CD14-positive monocyte (primary cell): ENCODE results near the gene SNAI1. TPM values are rescaled to one million over a fixed set of nuclear protein-coding genes. Genes with fewer than 3 reads are reported as not detected.

Experiments
- DNase-seq, 3 donors: peaks; one replicate each; pipeline ENCODE4 v3.0.0-alpha.2; 2011 to 2022
- H2AFZ ChIP-seq: 2 replicates; pipeline ENCODE4 v1.6.0; 2012; ENCODE audit warnings: mild to moderate bottlenecking, low read depth, low read length, inconsistent platforms; ENCODE audit not compliant: insufficient read depth, poor library complexity, severe bottlenecking
- H3K27ac ChIP-seq, 2 donors: 1 replicate in 1 of 2; 2 replicates in 1 of 2; pipeline ENCODE4 v1.5.1; 2012 to 2013; ENCODE audit warnings: low read length in 2 of 2, control low read depth in 1 of 2, inconsistent platforms in 1 of 2, low read depth in 1 of 2, mild to moderate bottlenecking in 1 of 2
- H3K27me3 ChIP-seq, 2 donors: one replicate each; pipeline versions ENCODE4 v1.6.0 to v1.6.1; 2011 to 2013; ENCODE audit warnings: low read length in 2 of 2; ENCODE audit not compliant: control insufficient read depth in 2 of 2, insufficient read depth in 2 of 2
- H3K36me3 ChIP-seq, 2 donors: replicated peaks in 1 of 2; 1 replicate in 1 of 2; 2 replicates in 1 of 2; pipeline versions ENCODE4 v1.5.1 to v1.6.1; 2012 to 2013; ENCODE audit warnings: low read length in 2 of 2, control low read depth in 1 of 2, inconsistent platforms in 1 of 2, mild to moderate bottlenecking in 1 of 2; ENCODE audit not compliant: insufficient read depth in 2 of 2, control insufficient read depth in 1 of 2
- H3K4me1 ChIP-seq, 2 donors: 1 replicate in 1 of 2; 2 replicates in 1 of 2; pipeline versions ENCODE4 v1.5.1 to v1.6.1; 2012 to 2013; ENCODE audit warnings: low read length in 2 of 2, control low read depth in 1 of 2, inconsistent platforms in 1 of 2, mild to moderate bottlenecking in 1 of 2, moderate library complexity in 1 of 2; ENCODE audit not compliant: insufficient read depth in 2 of 2, control insufficient read depth in 1 of 2
- H3K4me2 ChIP-seq: replicated peaks from 2 replicates; pipeline ENCODE3; 2012; ENCODE audit warnings: low read length, moderate library complexity, mild to moderate bottlenecking; ENCODE audit not compliant: poor library complexity, severe bottlenecking; ENCODE audit errors: extremely low read depth
- H3K4me3 ChIP-seq, 3 experiments: fragments of 200-600 bp in 1 of 3; sonication (generic) in 1 of 3; replicated peaks in 1 of 3; 1 replicate in 2 of 3; 2 replicates in 1 of 3; pipeline ENCODE4 v1.5.1; 2011 to 2013; ENCODE audit warnings: low read length in 3 of 3, mild to moderate bottlenecking in 3 of 3, control low read depth in 2 of 3, low read depth in 2 of 3, inconsistent platforms in 1 of 3, moderate library complexity in 1 of 3
- H3K79me2 ChIP-seq: 2 replicates; pipeline ENCODE4 v1.6.0; 2012; ENCODE audit warnings: mild to moderate bottlenecking, control low read depth, inconsistent platforms, low read length, moderate library complexity; ENCODE audit not compliant: insufficient read depth
- H3K9ac ChIP-seq: 2 replicates; pipeline ENCODE4 v1.6.0; 2017; ENCODE audit warnings: low read length, mild to moderate bottlenecking; ENCODE audit not compliant: insufficient read depth, poor library complexity, severe bottlenecking
- H3K9me3 ChIP-seq, 2 donors: replicated peaks in 1 of 2; 1 replicate in 1 of 2; 2 replicates in 1 of 2; pipeline versions ENCODE4 v1.5.1 to v1.6.1; 2012 to 2013; ENCODE audit warnings: low read length in 2 of 2, control low read depth in 1 of 2; ENCODE audit not compliant: control insufficient read depth in 1 of 2, insufficient read depth in 1 of 2
- H4K20me1 ChIP-seq: 2 replicates; pipeline ENCODE4 v1.6.0; 2012; ENCODE audit warnings: mild to moderate bottlenecking, low read length, control low read depth, moderate library complexity; ENCODE audit not compliant: insufficient read depth
- H3K27ac Mint-ChIP-seq, 7 donors: one replicate each; pipeline ENCODE4 v1.8.0; 2020; ENCODE audit warnings: mild to moderate bottlenecking in 7 of 7, mixed read lengths in 7 of 7, moderate library complexity in 6 of 7, inconsistent platforms in 2 of 7
- H3K27me3 Mint-ChIP-seq, 3 donors: one replicate each; pipeline ENCODE4 v1.8.0; 2021 to 2022; ENCODE audit warnings: low read depth in 3 of 3, mild to moderate bottlenecking in 3 of 3, mixed read lengths in 3 of 3, moderate library complexity in 3 of 3, inconsistent platforms in 1 of 3
- H3K36me3 Mint-ChIP-seq, 2 donors: one replicate each; pipeline ENCODE4 v1.8.0; 2020; ENCODE audit warnings: mixed read lengths in 2 of 2, inconsistent platforms in 1 of 2, mild to moderate bottlenecking in 1 of 2
- H3K4me1 Mint-ChIP-seq: one replicate; pipeline ENCODE4 v1.8.0; 2020; ENCODE audit warnings: mild to moderate bottlenecking, mixed read lengths
- H3K4me3 Mint-ChIP-seq, 2 donors: one replicate each; pipeline ENCODE4 v1.8.0; 2020; ENCODE audit warnings: mild to moderate bottlenecking in 2 of 2, mixed read lengths in 2 of 2, moderate library complexity in 1 of 2
- H3K9me3 Mint-ChIP-seq, 7 donors: one replicate each; pipeline ENCODE4 v1.8.0; 2020 to 2022; ENCODE audit warnings: mixed read lengths in 7 of 7, mild to moderate bottlenecking in 6 of 7, moderate library complexity in 6 of 7, inconsistent platforms in 2 of 7
- WGBS: methylation state at CpG from one replicate; pipeline ENCODE4 v1.1.5; 2013; ENCODE audit warnings: missing lambda C conversion rate; ENCODE audit not compliant: insufficient coverage; 5-methylcytosine and 5-hydroxymethylcytosine counted together
- intact Hi-C, 2 donors: fragments of 100-400 bp; cut with micrococcal nuclease; formaldehyde crosslinking; loops; one replicate each; pipeline versions ENCODE4 v1.15.0 to v1.15.1; 2023
- polyA plus RNA-seq, 3 donors: library from polyadenylated mRNA; depleted of rRNA in 1 of 3; unstranded in 2 of 3; stranded (reverse) in 1 of 3; fragments of 300-500 nt in 2 of 3; fragments of >200 nt in 1 of 3; fragmentation: Illumina TruSeq in 2 of 3; gene quantifications; 1 replicate in 2 of 3; 2 replicates in 1 of 3; pipeline ENCODE4 v1.2.3, GENCODE V29; 2012 to 2021
- TF ChIP-seq, protein P1 (sequence below): fragments of 200-600 bp; IDR thresholded peaks from one replicate; pipeline ENCODE4 v1.8.0; 2022; ENCODE audit warnings: antibody characterized with exemption, mild to moderate bottlenecking

Gene SNAI1
- polyA plus RNA-seq, 3 donors, result 2.4 to 181 (median 2.6) TPM

- H3K27ac ChIP-seq, result no peak overlapping the region
- 5% methylated on average over 10 of the region's 12 CpGs for WGBS
- H3K27ac Mint-ChIP-seq, result peak overlapping the region in 3 of 7 donors; percentile 21 to 41 (median 25)
- DNase-seq, result no peak
- H3K27me3 ChIP-seq, result peaks cover 0 to 9% of the 10 kb centered on the region in 2 donors
- no peak overlapping the region for H3K4me3 ChIP-seq
- peaks cover 0 to 5% of the 10 kb centered on the region in 2 donors for H3K36me3 Mint-ChIP-seq
- peaks cover 25 to 30% of the 10 kb centered on the region in 2 donors for H3K4me1 ChIP-seq
- intact Hi-C loops, result no loop called here
- H4K20me1 ChIP-seq, result no peaks in the 10 kb centered on the region
- peaks cover 37% of the 10 kb centered on the region for H3K4me1 Mint-ChIP-seq
- peaks cover 0 to 6% (median 0%) of the 10 kb centered on the region in 7 donors for H3K9me3 Mint-ChIP-seq
- H3K4me2 ChIP-seq, result no peak overlapping the region
- H3K27me3 Mint-ChIP-seq, result peaks cover 11 to 28% (median 14%) of the 10 kb centered on the region in 3 donors
- no peaks in the 10 kb centered on the region for H3K36me3 ChIP-seq
- no peaks in the 10 kb centered on the region for H3K79me2 ChIP-seq
- TF ChIP-seq, protein P1, sequence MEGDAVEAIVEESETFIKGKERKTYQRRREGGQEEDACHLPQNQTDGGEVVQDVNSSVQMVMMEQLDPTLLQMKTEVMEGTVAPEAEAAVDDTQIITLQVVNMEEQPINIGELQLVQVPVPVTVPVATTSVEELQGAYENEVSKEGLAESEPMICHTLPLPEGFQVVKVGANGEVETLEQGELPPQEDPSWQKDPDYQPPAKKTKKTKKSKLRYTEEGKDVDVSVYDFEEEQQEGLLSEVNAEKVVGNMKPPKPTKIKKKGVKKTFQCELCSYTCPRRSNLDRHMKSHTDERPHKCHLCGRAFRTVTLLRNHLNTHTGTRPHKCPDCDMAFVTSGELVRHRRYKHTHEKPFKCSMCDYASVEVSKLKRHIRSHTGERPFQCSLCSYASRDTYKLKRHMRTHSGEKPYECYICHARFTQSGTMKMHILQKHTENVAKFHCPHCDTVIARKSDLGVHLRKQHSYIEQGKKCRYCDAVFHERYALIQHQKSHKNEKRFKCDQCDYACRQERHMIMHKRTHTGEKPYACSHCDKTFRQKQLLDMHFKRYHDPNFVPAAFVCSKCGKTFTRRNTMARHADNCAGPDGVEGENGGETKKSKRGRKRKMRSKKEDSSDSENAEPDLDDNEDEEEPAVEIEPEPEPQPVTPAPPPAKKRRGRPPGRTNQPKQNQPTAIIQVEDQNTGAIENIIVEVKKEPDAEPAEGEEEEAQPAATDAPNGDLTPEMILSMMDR, result no peak
- H3K4me3 Mint-ChIP-seq, result no peak overlapping the region
- peak overlapping the region; percentile 45 for H2AFZ ChIP-seq
- no peak overlapping the region for H3K9ac ChIP-seq
- H3K9me3 ChIP-seq, result no peaks in the 10 kb centered on the region
Observed at GRCh38 chr20:50012282-50013263, 29.8 kb downstream of the SNAI1 start.

GRCh38 chr20:50013976-50014375 is 31.2 kb downstream of the SNAI1 start:
- H2AFZ ChIP-seq, result no peak overlapping the region
- intact Hi-C loops, result no loop called here
- H3K4me1 Mint-ChIP-seq, result peaks cover 43% of the 10 kb centered on the region

More at GRCh38 chr20:50013976-50014375, 31.2 kb downstream of the SNAI1 start:
- Histone ChIP-seq H3K27me3 (peaks cover 0 to 9% of the 10 kb centered on the region in 2 donors), H3K4me1 (peaks cover 33 to 34% of the 10 kb centered on the region in 2 donors), H3K79me2 (no peaks in the 10 kb centered on the region), H3K9me3 (no peaks in the 10 kb centered on the region), H3K27ac (no peak overlapping the region), H3K4me2 (no peak overlapping the region), H3K9ac (peak overlapping the region; percentile 16), H4K20me1 (no peaks in the 10 kb centered on the region), H3K4me3 (no peak overlapping the region), H3K36me3 (no peaks in the 10 kb centered on the region)
- Mint-ChIP-seq H3K36me3 (peaks cover 0 to 5% of the 10 kb centered on the region in 2 donors), H3K4me3 (peak overlapping the region in 1 of 2 donors; percentile 39), H3K9me3 (peaks cover 0 to 2% (median 0%) of the 10 kb centered on the region in 7 donors), H3K27ac (peak overlapping the region in 5 of 7 donors; percentile 25 to 76 (median 40)), H3K27me3 (peaks cover 13 to 27% (median 14%) of the 10 kb centered on the region in 3 donors)
- 3% methylated on average over 5 of the region's 7 CpGs for WGBS
- TF ChIP-seq, protein P1, result no peak
- peak in 2 of 3 donors; percentile 48 to 55 for DNase-seq
